HPDE6-E6E7 (cell line): ENCODE measurements around the gene GPC6.

Source experiments
- DNase-seq: peaks from one replicate; pipeline ENCODE4 v3.0.0; 2011; ENCODE audit warnings: missing footprints; ENCODE audit errors: extremely low spot score

GPC6 gene

DNA sequence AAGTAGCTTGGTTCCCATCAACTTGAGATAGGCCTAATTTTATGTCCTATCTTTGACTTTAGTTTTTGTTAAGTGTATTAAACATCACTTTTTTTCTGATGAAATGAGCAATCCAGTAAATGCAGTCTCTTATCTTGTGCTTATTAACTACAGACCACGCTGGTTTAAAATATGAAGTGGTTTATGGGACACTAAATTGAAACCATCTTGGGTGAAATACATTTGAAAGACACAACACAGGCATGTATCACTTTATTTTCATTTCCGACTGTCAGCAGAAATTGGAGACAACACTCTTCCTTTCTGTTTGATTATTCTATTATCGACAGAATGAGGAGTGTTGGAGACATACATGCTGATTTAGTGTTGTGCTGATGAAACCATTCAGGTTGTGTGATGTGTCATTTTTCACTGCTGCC lies 447.7 kb downstream of the GPC6 start:
- DNase-seq: no peak

- DNase-seq: no peak
These were observed 453.7 kb downstream of the GPC6 start for GRCh38 chr13:93680329-93680728.

GRCh38 chr13:93685900-93686299 lies 459.3 kb downstream of the GPC6 start:
- no peak for DNase-seq

GRCh38 chr13:93686399-93686798 lies 459.8 kb downstream of the GPC6 start:
- DNase-seq: no peak

- DNase-seq: no peak
These were observed 460.7 kb downstream of the GPC6 start for GRCh38 chr13:93687261-93687660.

DNA sequence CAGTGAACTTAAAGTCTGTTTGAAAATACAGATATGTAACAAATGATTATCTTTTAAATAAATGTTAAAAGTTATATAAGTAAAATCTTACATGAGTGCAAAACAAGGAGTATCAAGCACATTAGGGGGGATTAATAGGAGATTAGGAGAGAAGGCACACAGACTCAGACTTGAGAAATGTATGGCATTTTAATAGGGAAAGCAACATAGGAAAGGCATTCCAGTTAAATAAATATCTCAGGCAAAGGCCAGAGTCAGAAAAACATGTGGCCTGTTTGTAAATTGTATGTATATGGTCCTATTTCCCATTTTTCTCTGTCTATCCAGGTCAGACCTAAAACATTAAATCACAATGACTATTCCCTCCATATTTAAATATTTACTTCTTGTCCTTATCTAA lies 462.7 kb downstream of the GPC6 start:
- DNase-seq: no peak

- DNase-seq: no peak
These were observed 463.5 kb downstream of the GPC6 start for GRCh38 chr13:93690139-93690538.

DNA sequence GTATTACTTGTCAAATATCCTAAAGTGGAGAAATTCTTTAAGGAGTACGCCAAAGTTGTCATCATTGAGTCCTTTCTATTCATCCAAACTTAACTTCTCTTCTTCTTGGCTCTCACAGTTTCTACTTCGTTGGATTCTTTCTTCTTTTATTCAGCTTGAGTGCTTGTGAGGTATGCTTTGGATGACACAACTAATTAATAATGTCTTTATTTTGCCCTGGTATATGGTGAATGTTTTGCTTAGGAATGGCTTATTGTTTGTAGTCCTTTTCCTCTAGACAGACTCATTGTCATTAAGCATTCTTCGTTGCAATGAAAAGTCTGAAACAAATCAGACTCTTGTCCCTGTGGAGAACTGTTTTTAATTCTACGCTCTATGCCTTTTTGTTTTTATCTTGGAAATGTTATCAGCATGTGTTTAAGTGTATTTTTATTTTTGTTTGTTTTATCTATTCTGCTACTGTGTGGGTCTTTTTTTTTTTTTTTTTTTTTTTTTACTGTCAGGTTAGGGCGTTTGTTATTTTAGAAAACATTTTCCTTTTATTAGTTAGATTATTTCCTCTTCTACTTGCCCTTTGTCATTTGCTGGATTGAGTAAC lies 471.5 kb downstream of the GPC6 start:
- DNase-seq: no peak

DNA sequence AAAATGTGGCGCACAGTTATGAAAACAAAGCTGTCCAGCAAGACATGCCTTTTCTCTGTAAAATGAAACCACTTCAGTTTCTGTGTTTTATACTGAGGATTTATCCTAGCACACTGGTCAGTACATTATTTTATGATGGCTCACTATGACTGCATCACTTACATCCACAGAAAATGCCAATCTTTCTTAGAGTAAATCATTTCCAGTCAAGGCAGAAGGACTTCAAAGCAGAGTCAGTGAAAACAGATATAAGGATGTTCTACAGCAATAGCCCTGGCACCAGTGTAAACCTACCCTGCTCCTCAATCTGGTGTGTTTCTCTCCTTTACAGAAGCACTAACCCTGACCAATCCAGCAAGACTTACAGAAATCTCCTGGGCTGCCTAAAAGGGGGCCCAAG lies 473.5 kb downstream of the GPC6 start:
- DNase-seq: no peak

DNA sequence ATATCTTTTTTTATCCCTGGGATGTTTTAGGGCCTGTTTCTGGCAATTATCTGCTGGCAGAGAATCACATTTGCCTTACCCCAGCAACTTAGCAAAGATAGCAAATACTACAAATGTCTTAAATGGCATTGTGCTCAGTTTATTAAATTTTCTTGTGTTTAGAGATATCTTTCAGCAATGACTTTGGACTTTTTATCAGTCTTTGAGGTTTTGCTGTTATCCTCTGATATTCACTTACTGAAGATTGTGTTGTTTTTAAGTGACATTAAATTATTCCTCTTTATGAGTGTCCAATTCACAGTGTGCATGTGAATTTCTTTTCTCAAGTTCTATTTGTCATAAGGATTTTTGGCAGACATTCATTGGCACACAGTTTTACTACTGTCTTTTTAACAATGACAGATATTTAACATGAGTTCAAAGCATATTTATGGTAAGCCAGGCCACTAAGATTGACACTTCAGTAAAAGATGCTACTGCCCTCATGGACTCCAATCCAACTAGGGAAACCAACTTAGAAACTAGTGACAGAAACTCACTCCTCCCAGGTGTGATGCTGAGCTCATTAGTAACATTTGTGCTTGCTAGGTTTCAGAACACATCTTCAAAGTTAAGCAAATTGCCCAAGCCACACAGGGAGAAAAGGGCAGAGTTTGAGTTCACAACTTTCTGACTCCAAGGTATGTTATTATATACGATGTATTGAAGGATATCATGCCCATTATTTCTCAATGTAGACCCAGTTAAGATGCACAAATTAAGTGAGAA lies 481.9 kb downstream of the GPC6 start:
- DNase-seq: no peak

GRCh38 chr13:93709506-93710244 lies 483.1 kb downstream of the GPC6 start:
- no peak for DNase-seq

- no peak for DNase-seq
These were observed 487.6 kb downstream of the GPC6 start for GRCh38 chr13:93714171-93714570.

GRCh38 chr13:93715866-93716265 lies 489.3 kb downstream of the GPC6 start:
- DNase-seq: no peak

- no peak for DNase-seq
These were observed 490.0 kb downstream of the GPC6 start for GRCh38 chr13:93716623-93717022.

DNA sequence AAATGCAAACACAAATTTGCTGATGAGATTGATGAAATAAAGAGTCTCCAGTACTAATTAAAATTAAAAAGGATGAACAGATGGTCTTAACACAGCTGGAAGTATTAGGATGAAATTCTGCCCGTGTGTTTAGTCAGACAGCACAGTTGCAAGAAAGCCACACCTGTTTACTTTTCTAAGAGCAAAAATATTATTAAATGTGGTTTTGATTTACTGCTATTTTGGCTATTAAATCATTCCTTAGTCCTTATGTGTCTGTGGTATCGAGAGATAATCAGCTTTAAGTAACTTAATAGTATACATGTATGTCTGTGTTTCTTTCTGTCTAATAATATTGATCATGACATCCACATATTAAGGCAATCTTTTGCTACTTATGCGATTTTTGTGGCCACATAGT lies 494.9 kb downstream of the GPC6 start:
- no peak for DNase-seq

GRCh38 chr13:93723316-93723715 lies 496.7 kb downstream of the GPC6 start:
- DNase-seq: no peak

- DNase-seq: no peak
These were observed 497.6 kb downstream of the GPC6 start for GRCh38 chr13:93724187-93724586.

DNA sequence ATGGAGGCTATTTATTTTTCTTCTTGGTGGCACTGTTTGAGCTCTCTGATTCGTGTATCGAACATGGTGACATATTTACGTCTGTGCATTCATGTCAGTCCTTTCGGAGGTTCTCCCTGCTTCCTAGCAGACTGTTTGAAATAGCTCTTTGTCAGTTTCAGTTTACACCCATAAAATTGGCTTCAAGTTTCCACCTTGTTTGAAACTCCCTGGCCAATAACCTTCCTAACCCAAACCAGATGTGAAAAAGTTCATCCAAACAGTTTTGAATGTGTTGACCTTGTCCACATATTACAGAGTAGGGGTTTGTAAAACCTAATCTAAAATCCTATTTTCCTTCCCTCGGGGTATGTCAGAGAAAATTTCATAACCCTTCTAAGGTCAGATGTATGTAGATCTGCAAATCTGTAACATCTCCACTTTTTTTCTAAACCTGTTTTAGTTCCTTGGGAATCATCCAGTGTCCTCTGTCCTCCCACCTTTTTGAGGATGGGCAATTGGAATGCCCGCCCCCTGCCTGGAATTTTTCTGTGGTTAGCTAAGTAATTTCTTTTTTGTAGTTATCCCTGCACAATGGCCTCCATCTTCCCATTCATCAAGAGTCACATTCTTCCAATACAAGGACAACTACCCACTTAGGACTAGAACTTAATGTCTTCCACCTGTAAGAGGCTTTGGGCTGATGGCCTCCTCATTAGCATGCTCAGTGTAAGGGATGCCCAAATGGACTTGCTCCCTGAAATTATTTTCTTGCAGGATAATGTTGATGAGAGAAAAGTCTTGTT lies 499.8 kb downstream of the GPC6 start:
- DNase-seq: no peak

GRCh38 chr13:93727211-93728141 lies 500.9 kb downstream of the GPC6 start:
- no peak for DNase-seq

DNA sequence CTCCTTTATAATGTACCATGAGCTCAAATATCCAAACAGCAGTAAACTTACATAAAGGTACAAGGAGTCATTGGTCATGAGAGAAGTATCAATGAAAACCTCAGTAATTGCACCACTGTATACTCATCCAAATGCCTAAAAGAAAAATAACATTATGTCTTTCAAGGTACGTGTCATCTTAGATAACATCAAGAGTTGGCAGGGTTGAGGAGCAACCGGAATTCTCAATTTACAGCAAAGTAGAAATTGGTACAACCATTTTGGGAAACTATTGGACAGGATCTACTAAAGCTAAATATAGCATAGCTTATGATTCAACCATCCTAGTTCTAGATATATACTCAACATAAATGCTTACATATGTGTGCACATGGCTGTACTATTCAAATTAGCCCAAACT lies 502.8 kb downstream of the GPC6 start:
- DNase-seq: no peak

GRCh38 chr13:93730780-93731179 lies 504.2 kb downstream of the GPC6 start:
- no peak for DNase-seq
